ENCODE data around the gene LRRN4.

DNA sequence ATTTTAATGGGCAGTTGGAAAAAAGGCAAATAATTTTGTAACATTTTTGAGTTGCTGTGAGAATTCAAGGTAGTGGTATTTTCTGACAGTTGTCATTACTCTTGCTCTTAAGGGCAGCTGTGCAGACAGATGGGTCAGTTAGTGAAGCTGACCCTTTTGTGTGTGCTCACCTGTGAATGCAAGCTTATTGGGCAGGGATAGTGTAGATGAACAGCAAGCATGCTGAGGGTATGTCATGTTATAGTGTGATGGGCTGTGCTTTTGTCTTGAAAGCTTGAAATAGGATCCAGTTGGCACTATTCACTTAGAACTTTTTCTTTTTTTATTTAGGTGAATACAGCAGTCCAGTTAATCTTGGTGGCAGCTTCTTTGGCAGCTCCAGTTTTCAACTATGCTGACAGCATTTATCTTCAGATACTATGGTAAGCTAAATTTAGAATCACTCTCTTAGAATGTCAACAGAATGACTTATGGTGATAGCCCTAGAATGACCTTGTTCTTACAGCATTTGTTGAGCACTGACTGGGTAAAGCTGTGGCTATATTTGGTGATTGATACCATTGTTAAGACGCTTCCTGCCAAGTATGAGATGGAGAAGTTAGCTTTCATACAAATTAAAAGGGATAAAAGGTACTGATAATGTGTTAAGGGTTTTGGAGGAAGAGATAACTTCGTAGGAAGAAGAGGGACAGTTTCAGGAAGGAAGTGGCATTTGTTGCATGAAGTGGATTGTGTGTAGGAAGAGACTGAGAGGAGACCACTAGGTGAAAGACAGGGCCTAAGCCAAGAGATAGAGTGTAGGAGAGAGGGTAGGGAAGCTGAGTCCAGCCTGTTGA is 19.5 kb downstream of the LRRN4 start:
- TF ChIP-seq CTCF (IDR thresholded peaks at IDR 0.05; ENCODE audit: control extremely low read depth in 1 of 3, insufficient read depth in 1 of 3, low read depth in 1 of 3, low read length in 3 of 3) (no peak), POLR2A (IDR thresholded peaks at IDR 0.05; ENCODE audit: control extremely low read depth in 1 of 2, low read depth in 2 of 2, low read length in 2 of 2) (no peak), BRCA1 (IDR thresholded peaks at IDR 0.05; ENCODE audit: low read depth, low read length) (no peak), GABPA (IDR thresholded peaks at IDR 0.05; ENCODE audit: borderline replicate concordance, insufficient read depth, low read length) (no peak), SUZ12 (IDR thresholded peaks at IDR 0.05; ENCODE audit: low read length) (no peak)
- TF ChIP-seq, protein P1, sequence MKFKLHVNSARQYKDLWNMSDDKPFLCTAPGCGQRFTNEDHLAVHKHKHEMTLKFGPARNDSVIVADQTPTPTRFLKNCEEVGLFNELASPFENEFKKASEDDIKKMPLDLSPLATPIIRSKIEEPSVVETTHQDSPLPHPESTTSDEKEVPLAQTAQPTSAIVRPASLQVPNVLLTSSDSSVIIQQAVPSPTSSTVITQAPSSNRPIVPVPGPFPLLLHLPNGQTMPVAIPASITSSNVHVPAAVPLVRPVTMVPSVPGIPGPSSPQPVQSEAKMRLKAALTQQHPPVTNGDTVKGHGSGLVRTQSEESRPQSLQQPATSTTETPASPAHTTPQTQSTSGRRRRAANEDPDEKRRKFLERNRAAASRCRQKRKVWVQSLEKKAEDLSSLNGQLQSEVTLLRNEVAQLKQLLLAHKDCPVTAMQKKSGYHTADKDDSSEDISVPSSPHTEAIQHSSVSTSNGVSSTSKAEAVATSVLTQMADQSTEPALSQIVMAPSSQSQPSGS (IDR thresholded peaks at IDR 0.05; ENCODE audit: low read length): no peak

All from H1 (cell line).